SK-MEL-5 (cell line): ENCODE data around the gene MEIKIN. TPM values are rescaled to one million over a fixed set of nuclear protein-coding genes. Genes with fewer than 3 reads are reported as not detected.
"Not testable (repeated sequence)": the region's sequence is repeated elsewhere in the genome, so short reads cannot be mapped to it uniquely, and the experiment has no call there.

Source experiments
- DNase-seq: peaks from one replicate; pipeline ENCODE4 v3.0.0-alpha.2; 2016; ENCODE audit warnings: low read depth, low spot score
- in situ Hi-C: cut with HindIII; loops from 2 replicates; pipeline ENCODE4 v1.10.0; 2016; ENCODE audit warnings: low sequenced_read_pairs, high pct_unique_total_duplicates, low pct_unique_long_range_greater_than_20kb
- total RNA-seq: library from RNA; depleted of rRNA; stranded (reverse); fragments of >200 nt; shearing (Covaris generic); gene quantifications from 2 replicates; pipeline ENCODE4 v1.2.3, GENCODE V29; 2014

The MEIKIN gene
- total RNA-seq, 1 experiment from 2014 or later: not detected

DNA sequence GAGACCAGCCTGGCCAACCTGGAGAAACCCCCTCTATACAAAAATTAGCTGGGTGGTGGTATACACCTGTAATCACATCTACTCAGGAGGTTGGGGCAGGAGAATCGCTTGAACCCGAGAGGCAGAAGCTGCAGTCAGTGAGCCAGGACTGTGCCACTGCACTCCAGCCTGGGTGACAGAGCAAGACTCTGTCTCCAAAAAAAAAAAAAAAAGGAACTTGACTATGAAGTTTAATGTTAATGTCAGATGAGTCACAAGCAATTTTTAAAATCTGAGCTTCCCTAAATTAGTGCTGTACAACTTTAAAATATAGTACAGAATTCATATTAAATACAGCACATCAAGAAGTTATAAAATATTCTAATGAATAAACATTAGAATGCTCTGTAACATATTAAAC is 1.5 kb downstream of the MEIKIN start:
- in situ Hi-C loops: no loop called here
- DNase-seq: no peak

DNA sequence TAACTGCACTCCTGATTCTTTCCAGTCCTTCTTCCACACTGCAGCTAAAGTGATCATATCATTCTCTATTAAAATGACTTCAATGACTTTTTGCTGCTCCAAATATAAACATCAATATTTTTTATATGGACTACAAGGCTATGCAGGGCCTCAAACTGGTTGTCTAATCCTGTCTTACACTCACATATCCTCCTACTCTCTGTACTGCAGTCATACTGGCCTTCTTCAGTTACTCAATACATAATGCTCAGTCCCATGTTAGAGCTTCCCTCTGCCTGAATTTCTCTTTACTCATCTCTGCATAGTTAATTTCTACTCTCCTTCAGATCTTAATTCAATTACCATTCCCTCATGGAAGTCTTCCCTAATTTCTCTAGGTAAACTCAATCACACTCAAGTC is 3.4 kb downstream of the MEIKIN start:
- no peak for DNase-seq
- in situ Hi-C loops: no loop called here

DNA sequence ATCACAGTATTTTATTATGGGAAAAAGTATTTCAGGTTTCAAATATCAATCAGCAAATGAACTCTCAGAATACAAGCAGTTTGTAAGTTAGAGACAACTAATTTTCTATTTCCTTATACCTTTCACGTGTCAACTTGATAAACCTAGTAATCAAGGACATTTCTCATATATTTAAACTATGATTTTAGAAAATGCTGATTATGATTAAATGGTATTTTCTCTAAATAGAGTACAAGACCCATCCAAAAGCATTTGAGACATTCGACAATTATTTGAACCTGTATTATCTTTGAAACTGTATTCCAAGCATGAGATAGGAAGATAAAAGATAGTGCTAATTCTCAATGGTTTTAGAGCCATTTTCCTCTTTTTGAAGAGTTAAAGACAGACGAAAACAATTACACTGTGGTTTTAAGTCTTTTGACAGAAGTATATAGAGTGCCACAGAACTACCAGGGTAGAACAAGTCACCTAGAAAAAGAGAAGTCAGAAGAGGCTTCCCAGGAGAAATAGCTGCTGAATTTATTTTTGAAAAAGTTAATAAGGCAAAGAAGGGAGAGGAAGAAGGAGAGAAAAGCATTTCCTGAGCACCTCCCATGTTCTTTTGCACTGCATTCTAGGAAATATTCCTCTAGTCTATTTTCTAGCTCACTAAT is 5.6 kb downstream of the MEIKIN start:
- in situ Hi-C loops: no loop called here
- no peak for DNase-seq

DNA sequence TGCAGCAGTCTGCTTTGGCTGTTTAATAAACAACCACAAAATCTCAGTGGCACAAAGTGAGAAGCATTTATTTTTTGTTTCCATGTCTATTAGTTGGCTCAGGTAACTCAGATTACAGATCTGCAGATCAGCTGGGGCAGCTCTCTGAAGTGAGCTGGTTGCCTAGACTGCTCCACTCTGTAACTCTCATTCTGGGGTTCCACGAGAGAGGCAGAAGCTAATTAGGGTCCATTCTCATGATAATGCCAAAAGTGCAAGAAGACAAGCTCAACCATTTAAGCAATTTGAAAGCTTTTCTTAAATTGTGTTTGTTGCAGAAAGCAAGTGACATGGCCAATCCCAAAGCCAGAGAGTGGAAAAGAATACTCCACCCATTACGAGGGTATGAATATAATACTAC is 13.2 kb downstream of the MEIKIN start:
- DNase-seq: no peak

DNA sequence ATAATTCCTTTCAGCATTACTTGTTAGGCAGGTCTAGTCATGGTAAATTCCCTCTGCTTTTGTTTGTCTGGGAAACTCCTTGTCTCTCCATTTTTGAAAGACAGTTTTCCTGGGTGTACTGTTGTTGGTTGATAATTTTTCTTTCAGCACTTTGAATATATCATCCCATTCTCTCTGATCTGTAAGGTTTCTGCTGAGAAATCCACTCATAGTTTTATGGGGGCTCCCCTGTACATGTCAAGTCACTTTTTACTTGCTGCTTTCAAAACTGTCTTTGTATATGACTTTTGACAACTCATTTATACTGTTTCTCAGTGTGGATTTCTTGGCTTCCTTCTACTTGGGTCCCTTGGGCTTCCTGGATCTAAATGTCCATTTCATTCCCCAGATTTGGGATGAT is 16.5 kb downstream of the MEIKIN start:
- in situ Hi-C loops: no loop called here
- DNase-seq: no peak

More for the DNA sequence above, 13.2 kb downstream of the MEIKIN start:
- in situ Hi-C loops: no loop called here

DNA sequence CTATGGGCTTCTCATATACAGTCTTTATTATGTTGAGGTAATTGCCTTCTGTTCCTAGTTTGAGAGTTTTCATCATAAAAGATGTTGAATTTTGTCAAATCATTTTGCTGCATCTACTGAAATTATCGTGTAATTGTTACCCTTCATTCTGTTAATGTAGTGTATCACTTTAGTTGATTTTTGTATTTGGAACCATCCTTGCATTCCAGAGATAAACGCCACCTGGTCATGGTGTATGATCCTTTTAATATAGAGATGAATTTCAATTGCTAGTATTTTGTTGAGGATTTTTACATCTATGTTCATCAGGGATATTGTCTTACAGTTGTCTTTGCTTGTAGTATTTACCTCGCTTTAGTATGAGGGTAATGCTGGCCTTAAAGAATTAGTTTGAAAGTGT is 19.3 kb downstream of the MEIKIN start:
- DNase-seq: no peak
- in situ Hi-C loops: no loop called here

DNA sequence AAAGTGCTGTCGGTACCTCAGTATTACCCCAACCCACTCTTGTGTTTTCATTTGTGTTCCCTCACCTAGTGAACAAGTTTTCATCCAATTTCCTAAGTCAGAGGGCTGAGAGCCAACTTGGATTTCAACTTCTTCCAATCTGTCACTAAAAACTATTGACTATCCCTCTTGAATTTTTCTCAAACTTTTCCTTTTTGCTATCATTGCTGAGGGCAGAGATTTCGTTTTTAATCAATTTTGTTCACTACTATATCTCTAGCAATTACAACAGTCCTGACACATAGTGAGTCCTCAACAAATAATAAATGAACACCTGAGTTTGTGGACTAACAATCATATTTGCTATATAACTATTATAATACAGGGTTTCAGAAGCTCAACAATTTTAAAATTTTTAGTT is 29.0 kb downstream of the MEIKIN start:
- in situ Hi-C loops: no loop called here
- no peak for DNase-seq

DNA sequence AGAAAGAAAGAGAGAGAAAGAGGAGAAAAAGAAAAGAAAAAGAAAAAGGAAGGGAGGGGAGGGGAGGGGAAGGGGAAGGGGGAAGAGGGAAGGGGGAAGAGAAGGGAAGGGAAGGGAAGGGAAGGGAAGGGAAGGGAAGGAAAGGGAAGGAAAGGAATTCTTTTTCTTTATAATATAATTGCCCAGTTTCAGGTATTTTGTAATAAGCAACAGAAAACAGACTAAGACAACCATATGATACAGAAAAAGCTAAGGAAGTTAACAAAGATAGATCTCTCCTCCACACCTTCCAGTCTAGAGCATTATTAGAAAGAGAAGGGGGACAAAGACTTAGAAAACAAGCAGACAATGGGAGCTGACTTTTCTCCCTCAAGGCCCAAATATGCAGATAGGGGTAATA is 31.0 kb downstream of the MEIKIN start:
- in situ Hi-C loops: no loop called here
- DNase-seq: no peak

DNA sequence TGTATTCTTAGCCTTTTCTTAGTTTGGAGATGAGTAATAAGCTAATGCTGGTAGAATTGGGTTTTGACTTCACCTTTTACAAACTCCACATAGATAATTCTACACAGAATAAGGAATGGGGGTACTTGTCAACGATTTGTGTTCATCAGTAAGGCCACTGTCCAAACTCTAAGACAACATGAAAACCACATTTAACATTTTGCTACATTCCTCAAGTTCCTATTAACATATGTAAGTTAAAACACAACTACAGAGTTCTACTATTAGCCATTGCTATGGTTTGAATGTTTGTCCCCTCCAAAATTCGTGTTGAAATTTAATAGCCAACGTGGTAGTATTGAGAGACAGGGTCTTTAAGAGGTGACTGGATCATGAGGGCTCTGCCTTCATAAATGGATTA is 31.9 kb downstream of the MEIKIN start:
- in situ Hi-C loops: no loop called here
- DNase-seq: no peak

DNA sequence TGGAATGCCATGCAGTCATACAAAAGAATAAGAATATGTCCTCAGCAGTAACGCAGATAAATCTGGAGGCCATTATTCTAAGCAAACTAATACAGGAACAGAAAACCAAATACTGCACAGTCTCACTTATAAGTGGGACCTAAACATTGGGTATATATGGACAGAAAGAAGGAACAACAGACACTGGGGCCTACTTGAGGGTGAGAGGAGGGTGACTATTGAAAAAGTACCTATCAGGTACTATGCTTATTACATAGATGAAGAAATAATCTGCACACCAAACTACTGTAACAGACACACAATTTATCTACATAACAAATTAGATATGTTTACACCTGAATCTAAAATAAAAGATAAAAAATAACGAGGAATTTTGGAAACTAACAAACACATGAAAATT is 38.8 kb downstream of the MEIKIN start:
- DNase-seq: no peak
- in situ Hi-C loops: no loop called here

DNA sequence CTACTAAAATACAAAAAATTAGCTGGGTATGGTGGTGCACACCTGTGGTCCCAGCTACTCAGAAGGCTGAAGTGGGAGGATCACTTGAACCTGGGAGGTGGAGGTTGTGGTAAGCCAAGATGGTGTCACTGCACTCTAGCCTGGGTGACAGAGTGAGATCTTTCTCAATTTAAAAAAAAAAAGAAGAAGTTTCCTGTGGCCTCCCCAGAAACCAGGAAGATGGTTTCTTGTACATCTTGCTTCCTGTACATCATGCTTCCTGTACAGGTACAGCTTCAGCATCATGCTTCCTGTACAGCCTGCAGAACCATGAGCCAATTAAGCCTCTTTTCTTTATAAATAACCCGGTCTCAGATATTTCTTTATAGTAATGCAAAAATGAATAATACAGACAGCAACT is 43.2 kb downstream of the MEIKIN start:
- in situ Hi-C loops, DNase-seq: not testable (repeated sequence)

DNA sequence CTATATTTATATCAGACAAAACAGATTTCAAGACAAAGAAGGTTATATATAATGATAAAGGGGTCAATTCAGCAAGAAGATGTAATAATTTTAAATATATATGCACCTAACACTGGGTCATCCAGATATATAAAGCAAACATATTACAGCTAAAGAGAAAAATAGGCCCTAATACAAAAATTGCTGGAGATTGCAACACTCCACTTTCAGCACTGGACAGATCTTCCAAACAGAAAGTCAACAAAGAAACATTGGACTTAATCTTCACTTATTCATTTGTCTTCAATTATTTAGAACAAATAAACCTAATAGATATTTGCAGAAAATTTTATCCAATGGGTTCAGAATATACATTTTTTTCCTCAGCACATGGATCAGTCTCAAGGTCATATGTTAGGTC is 45.8 kb downstream of the MEIKIN start:
- in situ Hi-C loops: no loop called here
- no peak for DNase-seq

DNA sequence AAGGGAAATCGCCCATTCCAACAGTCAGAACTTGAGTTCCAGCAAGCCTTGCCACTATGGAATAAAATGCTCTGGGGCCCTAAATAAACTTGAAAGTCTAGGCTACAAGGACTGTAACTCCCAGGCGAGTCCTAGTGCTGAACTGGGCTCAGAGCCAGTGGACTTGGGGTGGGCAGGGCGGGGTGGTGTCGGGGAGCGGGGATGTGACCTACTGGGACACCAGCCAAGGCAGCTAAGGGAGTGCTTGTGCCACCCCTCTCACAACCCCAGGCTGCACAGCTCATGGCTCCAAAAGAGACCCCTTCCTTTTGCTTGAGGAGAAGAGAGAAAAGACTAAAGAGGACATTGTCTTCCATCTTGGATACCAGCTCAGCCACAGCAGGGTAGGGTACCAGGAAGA is 61.5 kb downstream of the MEIKIN start:
- in situ Hi-C loops: no loop called here
- DNase-seq: no peak

DNA sequence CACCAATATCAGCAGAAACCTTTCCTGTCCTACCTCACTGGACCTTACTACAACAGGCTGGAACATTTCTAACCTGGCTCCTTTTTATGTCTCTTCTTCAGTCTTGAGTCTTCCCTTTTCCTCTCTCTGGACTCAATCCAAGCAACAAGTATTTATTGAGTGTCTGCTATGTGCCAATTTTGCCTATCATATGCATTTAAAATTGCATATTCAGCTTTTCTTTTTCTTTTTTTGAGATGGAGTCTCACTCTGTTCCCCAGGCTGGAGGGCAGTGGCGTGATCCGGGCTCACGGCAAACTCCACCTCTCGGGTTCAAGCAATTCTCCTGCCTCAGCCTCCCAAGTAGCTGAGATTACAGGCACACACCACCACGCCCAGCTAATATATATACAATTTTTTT is 65.8 kb downstream of the MEIKIN start:
- in situ Hi-C loops: no loop called here
- no peak for DNase-seq

DNA sequence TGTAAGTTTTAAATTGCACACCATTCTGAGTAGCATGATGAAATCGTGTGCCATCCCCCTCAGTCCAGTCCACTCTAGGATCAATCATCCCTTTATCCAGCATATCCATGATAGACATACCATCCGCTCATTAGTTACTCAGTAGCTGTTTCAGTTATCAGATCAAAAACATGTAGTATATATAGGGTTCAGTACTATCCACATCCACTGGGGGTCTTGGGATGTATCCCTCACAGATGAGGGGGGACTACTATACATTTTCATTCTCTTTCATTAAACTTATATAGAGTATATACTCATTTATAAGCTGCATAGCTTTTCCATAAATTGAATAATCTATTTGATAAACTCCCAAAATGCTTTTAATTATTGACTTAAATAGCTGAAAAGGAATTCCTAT is 67.6 kb downstream of the MEIKIN start:
- in situ Hi-C loops: no loop called here
- no peak for DNase-seq

DNA sequence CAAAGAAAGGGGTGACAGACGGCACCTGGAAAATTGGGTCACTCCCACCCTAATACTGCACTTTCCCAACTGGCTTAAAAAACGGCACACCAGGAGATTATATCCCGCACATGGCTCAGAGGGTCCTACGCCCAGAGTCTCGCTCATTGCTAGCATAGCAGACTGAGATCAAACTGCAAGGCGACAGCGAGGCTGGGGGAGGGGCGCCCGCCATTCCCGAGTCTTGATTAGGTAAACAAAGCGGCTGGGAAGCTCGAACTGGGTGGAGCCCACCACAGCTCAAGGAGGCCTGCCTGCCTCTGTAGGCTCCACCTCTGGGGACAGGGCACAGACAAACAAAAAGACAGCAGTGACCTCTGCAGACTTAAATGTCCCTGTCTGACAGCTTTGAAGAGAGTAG is 74.2 kb downstream of the MEIKIN start:
- DNase-seq, in situ Hi-C loops: not testable (repeated sequence)

DNA sequence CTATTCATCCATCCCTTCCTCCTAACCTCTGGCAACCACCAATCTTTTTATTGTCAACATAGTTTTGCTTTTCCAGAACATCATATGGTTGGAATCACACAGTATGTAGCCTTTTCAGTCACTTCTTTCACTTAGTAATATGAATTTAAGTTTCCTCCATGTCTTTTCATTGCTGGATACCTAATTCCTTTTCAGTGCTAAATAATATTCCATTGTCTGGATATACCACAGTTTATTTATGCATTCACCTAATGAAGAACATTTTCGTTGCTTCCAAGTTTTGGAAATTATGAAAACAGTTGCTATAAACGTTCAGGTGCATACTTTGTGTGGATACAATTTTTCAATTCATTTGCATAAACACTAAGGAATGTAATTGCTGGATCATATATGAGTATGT is 77.9 kb downstream of the MEIKIN start:
- no peak for DNase-seq
- in situ Hi-C loops: no loop called here

DNA sequence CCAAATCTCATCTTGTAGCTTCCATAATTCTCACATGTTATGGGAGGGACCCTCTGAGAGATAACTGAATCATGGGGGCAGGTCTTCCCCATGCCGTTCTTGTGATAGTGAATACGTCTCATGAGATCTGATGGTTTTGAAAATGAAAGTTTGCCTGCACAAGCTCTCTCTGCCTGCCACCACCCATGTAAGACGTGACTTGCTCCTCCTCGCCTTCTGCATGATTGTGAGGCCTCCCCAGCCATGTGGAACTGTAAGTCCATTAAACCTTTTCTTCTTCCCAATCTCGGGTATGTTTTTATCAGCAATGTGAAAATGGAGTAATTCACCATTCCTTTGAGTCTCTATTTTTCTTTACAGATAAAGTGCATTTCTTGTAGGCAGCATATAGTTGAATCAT is 81.8 kb downstream of the MEIKIN start:
- DNase-seq: no peak
- in situ Hi-C loops: no loop called here

DNA sequence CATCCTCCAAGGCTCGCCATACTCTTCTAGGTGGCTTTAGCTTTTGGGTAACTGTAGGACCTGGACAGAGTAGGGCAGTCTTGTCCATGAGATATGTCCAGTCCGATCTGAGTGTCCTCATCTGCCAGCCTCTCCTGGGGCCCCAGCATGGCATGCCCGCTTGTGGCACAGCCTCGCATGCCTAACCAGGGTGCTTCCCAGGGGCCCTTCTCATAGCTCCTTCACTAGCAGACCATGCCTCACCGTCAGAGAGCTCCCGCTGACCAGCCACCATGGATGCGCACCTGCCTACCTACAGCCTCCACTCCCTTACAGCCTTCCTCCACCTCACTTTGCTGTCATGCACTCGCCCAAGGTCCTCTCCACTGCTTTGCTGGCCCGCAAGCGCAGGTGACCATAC is 88.1 kb downstream of the MEIKIN start:
- no peak for DNase-seq
- in situ Hi-C loops: no loop called here

DNA sequence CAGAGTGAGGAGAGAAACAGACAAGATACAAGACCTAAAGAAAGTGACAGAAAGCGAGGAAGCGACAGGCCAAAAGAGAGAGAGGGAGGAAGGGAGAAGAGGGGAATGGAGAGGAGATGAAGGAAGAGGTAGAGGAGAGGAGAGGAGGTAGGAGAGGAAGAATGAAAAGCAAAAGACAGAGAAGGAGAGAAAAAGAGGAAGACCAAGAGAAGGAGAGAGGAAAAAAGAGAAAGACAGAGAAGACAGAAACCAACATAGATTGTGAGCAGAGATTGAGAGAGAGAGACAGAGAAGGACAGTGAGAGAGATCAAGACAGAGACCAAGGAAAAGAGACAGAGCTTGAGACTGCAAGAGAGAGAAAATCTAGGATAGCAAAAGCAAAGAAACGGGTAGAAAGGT is 90.0 kb downstream of the MEIKIN start:
- in situ Hi-C loops: no loop called here
- no peak for DNase-seq
